GM18951 (cell line): ENCODE measurements around the gene ANAPC2.
A peak's percentile ranks its signal among the peaks of the same experiment; 100 is the strongest.

Experiments used
- POLR2A ChIP-seq: IDR thresholded peaks from 4 replicates; pipeline ENCODE4 v1.6.1; 2011; ENCODE audit warnings: mild to moderate bottlenecking; ENCODE audit not compliant: insufficient read length, insufficient read depth; ENCODE audit errors: extremely low read depth
- in situ Hi-C: fragments of 300-500 bp; cut with MboI; formaldehyde crosslinking; loops from one replicate; pipeline ENCODE4 v1.12.0; 2022; ENCODE audit warnings: low sequenced_read_pairs, mixed read lengths, inconsistent platforms; ENCODE audit not compliant: unreplicated experiment

ANAPC2 gene

DNA sequence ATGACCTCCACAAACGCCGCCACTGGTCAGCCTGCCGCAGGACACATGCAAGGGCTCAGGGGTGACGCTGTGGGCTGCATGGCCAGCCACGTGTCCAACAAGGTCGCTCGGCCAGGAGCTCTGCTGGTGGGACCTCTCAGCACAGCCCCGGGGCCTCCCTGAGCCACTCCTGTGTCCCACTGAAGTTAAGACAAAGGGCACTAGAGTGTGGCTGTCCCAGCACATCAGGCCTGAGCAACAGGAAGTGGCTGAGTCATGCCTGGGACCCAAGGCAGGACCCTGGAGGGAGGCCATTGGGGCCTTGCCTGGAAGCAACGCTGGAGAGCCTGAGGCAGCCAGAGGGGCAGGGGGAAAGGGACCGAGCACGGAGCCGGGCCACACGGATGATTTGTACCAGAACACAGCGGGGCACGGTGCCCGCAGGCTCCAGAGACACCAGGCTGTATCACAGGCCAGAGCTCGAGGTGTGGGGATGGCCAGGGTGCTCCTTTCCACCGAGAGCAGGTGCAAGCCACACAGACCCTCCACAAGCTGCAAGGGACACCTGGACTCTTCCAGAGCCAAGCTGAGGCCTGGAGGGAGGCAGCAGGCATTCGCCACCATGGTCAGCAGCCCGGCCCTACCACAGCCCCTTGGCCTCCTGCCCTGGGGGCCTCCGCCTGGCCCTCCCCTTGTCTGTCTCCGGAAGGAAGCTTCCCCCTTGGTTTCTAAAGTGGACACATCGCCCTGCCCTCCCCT, 10.0 kb downstream of the ANAPC2 start:
- in situ Hi-C loops: no loop called here
- TF ChIP-seq POLR2A: no peak

DNA sequence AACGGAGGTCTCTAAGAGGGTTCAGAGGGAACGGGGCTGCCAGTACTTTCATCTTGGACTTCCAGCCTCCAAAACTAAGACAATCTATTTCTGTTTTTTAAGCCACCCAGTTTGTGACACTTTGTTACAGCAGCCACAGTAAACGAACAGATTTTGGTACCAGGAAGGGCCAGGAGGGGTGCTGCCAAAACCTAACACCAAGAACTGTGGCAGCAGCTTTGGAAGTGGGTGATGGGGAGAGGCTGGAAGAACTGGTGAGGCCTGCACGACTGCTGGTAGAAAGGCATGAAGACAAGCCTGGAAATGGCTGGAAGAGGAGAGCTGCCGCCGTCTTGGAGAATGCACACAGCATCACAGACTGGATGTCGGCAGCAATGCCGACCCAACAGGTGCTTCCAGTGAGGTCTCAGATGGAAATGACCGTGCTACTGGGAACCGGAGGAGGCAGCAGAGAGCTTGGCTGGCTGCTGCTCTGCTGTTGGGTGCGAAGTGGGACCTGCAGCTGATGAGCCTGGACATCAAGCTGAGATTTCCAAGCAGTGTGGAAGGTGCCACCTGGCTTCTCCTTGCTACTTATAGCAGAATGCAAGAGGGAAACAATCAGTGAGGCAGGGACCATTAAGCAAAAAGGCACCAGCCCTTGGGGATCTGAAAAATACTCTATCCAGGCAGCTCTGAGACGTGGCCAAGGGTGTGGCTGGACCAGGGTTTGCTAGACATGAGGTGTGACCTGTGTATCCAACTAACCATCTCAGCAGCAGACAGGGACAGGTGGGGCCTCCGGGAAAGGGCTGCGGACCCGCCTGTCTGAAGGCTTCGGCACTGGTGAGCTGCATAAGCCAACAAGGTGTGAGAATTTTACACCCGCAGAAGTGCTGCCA, 11.8 kb downstream of the ANAPC2 start:
- in situ Hi-C loops: no loop called here
- TF ChIP-seq POLR2A: peak; percentile 8

DNA sequence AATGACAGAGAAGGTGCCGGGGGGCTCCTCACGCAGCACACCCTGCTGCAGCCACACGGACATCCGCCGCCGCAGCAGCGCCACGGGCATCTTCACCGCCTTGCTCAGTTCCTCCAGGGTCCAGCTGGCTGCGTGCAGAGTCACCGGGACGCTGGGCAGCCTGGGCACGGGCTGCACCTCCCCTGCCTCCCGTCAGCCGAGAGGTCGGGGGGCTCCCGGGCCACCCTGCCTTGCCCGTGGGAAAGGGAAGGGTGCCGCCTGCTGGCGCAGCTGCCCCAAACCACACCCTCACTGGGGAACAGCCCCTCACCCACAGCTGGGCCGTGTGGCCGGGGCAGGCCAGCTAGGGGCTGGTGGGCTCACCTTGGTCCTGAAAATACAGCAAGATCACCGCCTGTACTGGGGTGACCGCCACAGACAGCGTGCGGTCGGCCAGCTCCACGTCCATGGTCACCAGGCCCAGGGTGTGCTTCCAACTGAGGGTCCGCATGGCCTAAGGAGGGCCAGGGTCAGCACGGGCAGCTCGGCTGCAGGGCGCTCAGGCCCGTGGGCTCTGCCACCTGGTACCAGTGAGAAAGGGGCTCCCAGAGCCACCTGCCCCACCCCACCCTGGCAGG, 12.9 kb downstream of the ANAPC2 start:
- peak; percentile 2 for TF ChIP-seq POLR2A
- in situ Hi-C loops: no loop called here

DNA sequence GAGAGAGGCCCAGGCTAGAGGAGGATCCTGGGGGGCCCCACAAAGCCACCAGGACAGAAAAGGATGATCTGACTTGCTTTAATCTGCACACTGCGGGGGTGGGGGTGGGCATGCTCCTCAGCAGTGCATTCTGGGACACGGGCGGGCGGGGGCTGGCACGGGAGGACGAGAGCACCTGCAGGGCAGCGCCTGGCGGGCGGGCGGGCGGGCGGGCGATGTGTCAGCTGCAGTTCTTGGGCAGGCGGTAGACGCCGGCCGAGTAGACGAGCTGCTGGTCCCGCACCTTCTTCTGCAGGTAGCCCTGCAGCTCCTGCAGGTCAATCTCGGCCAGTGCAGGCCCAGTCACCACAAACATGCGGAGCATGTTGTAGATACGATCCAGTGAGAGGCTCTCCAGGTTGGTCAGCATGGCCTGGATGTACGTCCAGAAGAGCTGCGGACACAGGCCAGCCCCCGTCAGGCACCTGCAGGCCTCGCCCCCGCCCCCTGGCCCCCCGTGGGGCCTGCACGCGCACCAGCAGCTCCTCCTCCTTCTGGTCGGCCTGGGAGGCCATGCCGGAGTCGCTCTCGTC, 13.6 kb downstream of the ANAPC2 start:
- in situ Hi-C loops: no loop called here
- TF ChIP-seq POLR2A: no peak

DNA sequence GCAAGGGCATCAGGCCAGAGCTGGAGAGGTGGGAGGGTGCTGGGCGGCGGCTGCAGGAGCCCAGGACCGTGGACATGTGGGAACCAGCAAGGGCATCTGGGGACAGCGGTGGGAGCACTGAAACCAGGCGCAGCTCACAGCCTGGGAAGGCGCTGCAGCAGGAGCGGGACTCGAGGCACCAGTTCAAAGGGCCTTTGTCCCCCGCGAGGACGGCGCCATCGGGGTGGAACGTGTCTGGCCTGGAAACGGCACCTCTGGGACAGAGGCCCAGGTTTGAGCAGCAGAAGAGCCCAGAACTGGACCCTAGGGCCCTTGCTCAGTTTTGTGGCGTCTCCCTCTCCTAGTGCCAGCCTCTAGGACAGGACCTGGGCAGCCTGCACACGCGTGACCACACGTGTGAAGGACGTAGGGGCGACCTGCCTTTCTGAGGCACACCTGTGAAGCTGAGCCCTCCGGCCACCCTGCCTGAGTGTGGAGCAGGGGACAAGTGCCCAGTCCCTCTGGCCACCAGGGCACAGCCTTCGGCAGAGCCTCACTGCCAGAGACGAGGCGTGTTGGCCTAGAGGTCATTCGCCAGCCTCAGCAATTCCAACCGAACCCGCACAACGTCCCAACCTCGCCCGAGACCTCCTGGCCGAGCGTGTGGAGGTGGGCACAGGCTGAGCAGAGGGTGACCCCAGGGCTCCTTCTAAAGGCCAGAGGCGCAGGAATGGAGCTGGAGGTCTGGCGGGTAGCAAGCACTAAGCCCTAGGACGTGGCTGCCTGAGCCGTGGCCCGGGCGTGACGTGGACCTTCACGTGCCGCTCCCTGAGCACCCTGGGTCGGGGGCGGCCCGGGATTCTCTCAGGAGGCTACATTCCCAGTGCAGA, 14.3 kb downstream of the ANAPC2 start:
- in situ Hi-C loops: no loop called here
- TF ChIP-seq POLR2A: no peak

DNA sequence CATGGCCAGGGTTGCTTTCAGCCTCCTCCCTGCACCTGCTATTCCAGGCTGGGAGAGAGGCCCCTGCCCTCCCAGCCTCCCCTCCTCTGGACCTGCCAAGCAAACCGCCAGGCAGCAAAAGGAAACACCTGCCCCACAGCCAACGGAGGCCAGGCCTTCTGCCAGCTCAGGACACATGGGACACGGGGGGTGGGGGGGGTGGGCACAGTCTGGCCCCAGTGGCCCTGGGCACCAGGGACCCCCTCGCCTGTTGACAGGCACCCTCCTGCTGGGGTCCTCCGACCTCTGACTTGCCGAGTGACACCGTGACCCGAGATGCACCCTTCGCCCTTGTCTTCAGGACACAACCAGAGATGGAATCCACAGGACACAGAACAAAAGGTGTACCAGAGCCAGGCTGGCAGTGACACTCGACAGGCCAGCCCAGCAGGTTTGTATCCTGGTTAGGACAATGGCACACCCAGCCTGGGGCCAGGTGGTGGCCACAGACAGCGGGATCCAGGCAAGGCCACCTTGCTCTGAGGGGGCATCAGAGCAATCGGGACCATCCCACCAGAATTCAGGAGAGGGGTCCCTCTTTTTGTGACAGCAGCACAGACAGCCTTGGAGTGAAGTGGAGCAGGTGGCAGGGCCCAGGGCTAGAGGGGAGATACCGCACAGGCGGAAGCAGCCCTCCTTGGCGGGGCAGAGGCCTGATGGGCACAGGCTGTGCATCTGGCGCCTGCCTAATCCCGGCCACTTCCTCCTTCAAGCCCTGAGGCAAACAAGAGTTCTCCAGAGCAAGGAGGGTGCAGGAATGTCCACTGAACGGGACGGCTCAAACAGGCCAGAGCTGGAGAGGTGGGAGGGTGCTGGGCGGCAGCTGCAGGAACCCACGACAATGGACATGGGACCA, 15.2 kb downstream of the ANAPC2 start:
- no peak for TF ChIP-seq POLR2A
- in situ Hi-C loops: no loop called here

DNA sequence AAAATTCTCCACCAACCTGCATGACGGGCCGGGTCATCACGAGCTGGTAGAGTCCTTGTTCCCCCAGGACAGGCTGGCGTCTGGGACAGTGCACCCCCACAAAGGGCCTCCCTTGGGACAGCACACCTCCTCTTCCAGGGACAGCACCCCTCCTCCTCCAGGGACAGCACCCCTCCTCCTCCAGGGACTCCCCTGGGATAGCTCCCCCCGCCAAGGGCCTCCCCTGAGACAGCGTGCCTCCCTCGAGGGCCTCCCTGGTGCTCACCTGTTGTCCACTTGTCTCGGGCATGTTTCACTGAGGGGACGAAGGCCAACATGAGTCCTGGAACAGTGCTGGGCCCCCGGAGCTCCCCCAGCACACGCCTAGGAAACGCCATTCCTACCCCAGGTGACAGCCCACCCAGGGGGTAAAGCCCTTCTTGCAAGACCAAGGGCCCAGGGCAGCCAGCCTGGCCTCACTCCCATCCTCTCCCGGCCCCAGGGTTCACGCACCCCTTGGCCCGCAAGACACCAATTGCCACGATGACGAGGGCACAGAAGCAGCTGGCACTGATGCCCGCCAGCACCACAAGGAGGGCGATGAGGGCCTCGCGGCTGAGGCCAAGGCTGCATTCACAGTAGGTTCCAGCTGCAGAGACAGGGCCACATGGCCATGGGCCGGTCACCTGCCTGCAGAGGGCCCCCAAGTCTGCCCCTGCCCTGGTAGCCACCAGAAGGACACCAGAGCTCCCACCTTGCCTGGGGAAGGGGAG, 17.0 kb downstream of the ANAPC2 start:
- in situ Hi-C loops: no loop called here

DNA sequence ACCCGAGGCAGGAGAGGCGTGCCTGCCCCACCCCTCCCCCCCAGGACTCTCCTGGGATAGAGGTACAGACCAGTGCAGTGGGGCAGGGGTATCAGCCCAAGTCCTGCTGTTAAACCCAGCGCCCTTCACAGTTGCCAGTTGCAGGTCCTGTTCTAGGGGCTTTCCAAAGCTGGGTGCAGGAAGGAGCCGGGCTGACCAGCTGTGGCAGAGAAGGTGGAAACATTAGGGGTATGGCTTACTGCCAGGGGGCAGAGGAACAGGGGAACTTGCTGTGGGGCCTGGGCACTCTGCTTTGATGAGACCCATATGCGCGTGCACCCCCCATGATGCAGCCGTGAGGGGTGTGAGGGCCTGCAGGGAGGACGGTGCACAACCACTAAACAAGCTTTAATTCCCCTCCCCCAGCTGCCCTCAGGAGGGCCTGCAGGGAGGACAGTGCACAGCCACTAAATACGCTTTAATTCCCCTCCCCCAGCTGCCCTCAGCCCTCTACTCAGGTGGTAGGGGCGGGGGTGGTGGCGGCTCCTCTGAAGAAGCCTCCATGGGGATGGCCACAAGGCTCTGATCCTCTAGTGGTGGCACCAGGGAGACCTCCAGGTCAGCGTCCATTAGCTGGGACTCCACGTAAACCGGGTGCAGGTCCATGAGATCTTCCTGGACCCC, 17.7 kb downstream of the ANAPC2 start:
- in situ Hi-C loops: no loop called here
- TF ChIP-seq POLR2A: no peak

More for the DNA sequence above, 17.0 kb downstream of the ANAPC2 start:
- no peak for TF ChIP-seq POLR2A

DNA sequence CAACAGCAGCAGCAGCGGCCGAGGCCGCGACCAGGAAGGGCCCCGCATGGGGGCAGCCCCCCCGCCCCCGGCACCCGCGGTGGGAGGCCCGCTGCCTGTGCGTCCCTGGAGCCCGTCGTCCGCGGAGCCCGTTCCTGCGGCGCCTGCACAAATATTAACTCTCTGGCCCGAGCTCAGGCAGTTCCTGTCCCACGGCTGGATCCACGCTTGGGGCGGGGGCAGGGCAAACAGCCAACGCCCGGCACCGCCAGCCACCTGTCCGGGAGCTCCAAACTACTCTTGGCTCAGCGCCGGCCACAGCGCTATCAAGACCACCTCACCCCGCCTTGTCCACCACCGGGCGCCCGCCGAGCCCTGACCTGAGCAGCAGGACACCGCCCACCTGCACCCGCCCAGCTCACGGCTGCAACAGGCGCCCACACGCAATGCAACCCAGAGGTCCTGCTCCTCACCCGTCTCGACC, 18.4 kb downstream of the ANAPC2 start, which contains the start of gene LRRC26:
Gene LRRC26 (minus strand): TSS at position 156 of the 463 bp plus-strand sequence. CDS start 108 bp downstream, at position 48.
- in situ Hi-C loops: no loop called here
- no peak for TF ChIP-seq POLR2A
